ENCODE results near the gene RNF39. TPM values are rescaled to one million over a fixed set of nuclear protein-coding genes. Genes with fewer than 3 reads are reported as not detected.
A peak's percentile ranks its signal among the peaks of the same experiment; 100 is the strongest.
"Not testable (repeated sequence)": the region's sequence is repeated elsewhere in the genome, so short reads cannot be mapped to it uniquely, and the experiment has no call there.

Gene RNF39
- total RNA-seq, 1 donor from 2014 or later = 0.08 TPM

GRCh38 chr6:30062471-30063178 is 12.9 kb downstream of the RNF39 start:
- DNase-seq (ENCODE audit: low spot score) (no peak), ATAC-seq (no peak)

GRCh38 chr6:30061858-30062458 is 13.6 kb downstream of the RNF39 start:
- DNase-seq (ENCODE audit: low spot score) = no peak
- ATAC-seq = no peak

GRCh38 chr6:30061092-30061857 is 14.3 kb downstream of the RNF39 start, which contains the start of gene POLR1H:
TSS of gene POLR1H (plus strand) at chr6:30061265. CDS start at chr6:30061525, 260 bp downstream.
- ATAC-seq (peak; percentile 98), DNase-seq (ENCODE audit: low spot score) (peak; percentile 94)

GRCh38 chr6:30060606-30061091 is 14.9 kb downstream of the RNF39 start:
- ATAC-seq (peak; percentile 5), DNase-seq (ENCODE audit: low spot score) (peak; percentile 48)

GRCh38 chr6:30055513-30055912 is 20.1 kb downstream of the RNF39 start:
- no peak for ATAC-seq

GRCh38 chr6:30053682-30054081 is 21.9 kb downstream of the RNF39 start:
- ATAC-seq = no peak

More at GRCh38 chr6:30055513-30055912, 20.1 kb downstream of the RNF39 start:
- DNase-seq (ENCODE audit: low spot score) = no peak

GRCh38 chr6:30047220-30047619 is 28.3 kb downstream of the RNF39 start:
- ATAC-seq = no peak
- no peak for DNase-seq (ENCODE audit: low spot score)

More at GRCh38 chr6:30053682-30054081, 21.9 kb downstream of the RNF39 start:
- DNase-seq (ENCODE audit: low spot score) = no peak

- DNase-seq (ENCODE audit: low spot score) (no peak), ATAC-seq (no peak)
These were observed 30.9 kb downstream of the RNF39 start for GRCh38 chr6:30044630-30045029.

- ATAC-seq (no peak), DNase-seq (ENCODE audit: low spot score) (no peak)
These were observed 31.8 kb downstream of the RNF39 start for GRCh38 chr6:30043744-30044143.

- ATAC-seq (no peak), DNase-seq (ENCODE audit: low spot score) (no peak)
These were observed 32.7 kb downstream of the RNF39 start for GRCh38 chr6:30042914-30043313.

GRCh38 chr6:30042476-30042875 is 33.1 kb downstream of the RNF39 start:
- no peak for DNase-seq (ENCODE audit: low spot score)
- ATAC-seq = no peak

GRCh38 chr6:30041821-30042220 is 33.7 kb downstream of the RNF39 start:
- DNase-seq (ENCODE audit: low spot score) (no peak), ATAC-seq (no peak)

- ATAC-seq = no peak
These were observed 34.3 kb downstream of the RNF39 start for GRCh38 chr6:30041221-30041620.

GRCh38 chr6:30037182-30037788 is 38.3 kb downstream of the RNF39 start:
- DNase-seq (ENCODE audit: low spot score) (no peak), ATAC-seq (peak; percentile 83)

More at GRCh38 chr6:30041221-30041620, 34.3 kb downstream of the RNF39 start:
- no peak for DNase-seq (ENCODE audit: low spot score)

GRCh38 chr6:30035784-30036183 is 39.8 kb downstream of the RNF39 start:
- DNase-seq (ENCODE audit: low spot score) (no peak), ATAC-seq (no peak)

- peak; percentile 96 for ATAC-seq
These were observed 42.1 kb downstream of the RNF39 start for GRCh38 chr6:30033440-30033839.

GRCh38 chr6:30031381-30031780 is 44.2 kb downstream of the RNF39 start:
- DNase-seq (ENCODE audit: low spot score) (no peak), ATAC-seq (no peak)

More at GRCh38 chr6:30033440-30033839, 42.1 kb downstream of the RNF39 start:
- peak; percentile 63 for DNase-seq (ENCODE audit: low spot score)

GRCh38 chr6:30029588-30029987 is 46.0 kb downstream of the RNF39 start:
- ATAC-seq = no peak

GRCh38 chr6:30025186-30025585 is 50.4 kb downstream of the RNF39 start:
- no peak for DNase-seq (ENCODE audit: low spot score)
- ATAC-seq = no peak

More at GRCh38 chr6:30029588-30029987, 46.0 kb downstream of the RNF39 start:
- DNase-seq (ENCODE audit: low spot score) = no peak

GRCh38 chr6:30022712-30023111 is 52.9 kb downstream of the RNF39 start:
- DNase-seq (ENCODE audit: low spot score); ATAC-seq: not testable (repeated sequence)

- DNase-seq (ENCODE audit: low spot score) (no peak), ATAC-seq (no peak)
These were observed 53.4 kb downstream of the RNF39 start for GRCh38 chr6:30022189-30022588.
